Loucy (cell line): Measurements from ENCODE around the gene CPEB3.

Source experiments
- H2AFZ ChIP-seq: fragments of 200-600 bp; sonication (generic); 2 replicates; pipeline ENCODE4 v1.6.0; 2016; ENCODE audit warnings: antibody characterized with exemption, mild to moderate bottlenecking, low read length, moderate library complexity
- H3F3A ChIP-seq: fragments of 200-600 bp; 2 replicates; pipeline ENCODE4 v1.6.0; 2016; ENCODE audit warnings: antibody characterized with exemption, low read depth, mild to moderate bottlenecking
- H3K27me3 ChIP-seq: fragments of 200-600 bp; sonication (generic); 2 replicates; pipeline ENCODE4 v1.6.1; 2014; ENCODE audit warnings: low read length, mild to moderate bottlenecking; ENCODE audit not compliant: insufficient read depth, poor library complexity, severe bottlenecking
- H3K36me3 ChIP-seq: fragments of 200-600 bp; sonication (generic); 2 replicates; pipeline ENCODE4 v1.6.1; 2016; ENCODE audit warnings: low read length; ENCODE audit not compliant: insufficient read depth
- H3K4me1 ChIP-seq: fragments of 200-600 bp; sonication (generic); 2 replicates; pipeline ENCODE4 v1.5.1; 2014; ENCODE audit warnings: low read length, mild to moderate bottlenecking; ENCODE audit not compliant: insufficient read depth, poor library complexity, severe bottlenecking
- H3K4me2 ChIP-seq: fragments of 200-600 bp; sonication (generic); 2 replicates; pipeline ENCODE4 v1.6.0; 2014; ENCODE audit warnings: antibody characterized with exemption, low read length, low read depth, mild to moderate bottlenecking; ENCODE audit not compliant: poor library complexity, severe bottlenecking
- H3K4me3 ChIP-seq: fragments of 200-600 bp; sonication (generic); 2 replicates; pipeline ENCODE4 v1.5.1; 2014; ENCODE audit warnings: low read length, mild to moderate bottlenecking, mixed read lengths; ENCODE audit not compliant: poor library complexity, severe bottlenecking
- H3K79me2 ChIP-seq: fragments of 200-600 bp; sonication (generic); 2 replicates; pipeline ENCODE4 v1.6.1; 2014; ENCODE audit warnings: low read length; ENCODE audit not compliant: insufficient read depth
- H3K9ac ChIP-seq: fragments of 200-600 bp; sonication (generic); 2 replicates; pipeline ENCODE4 v1.6.0; 2014; ENCODE audit warnings: mild to moderate bottlenecking, low read depth, low read length, moderate library complexity; ENCODE audit not compliant: poor library complexity, severe bottlenecking
- H3K9me2 ChIP-seq: fragments of 200-600 bp; sonication (generic); replicated peaks from 2 replicates; pipeline ENCODE4 v1.6.1; 2016; ENCODE audit warnings: low read depth, low read length, mixed read lengths
- H3K9me3 ChIP-seq: fragments of 200-600 bp; sonication (generic); 2 replicates; pipeline ENCODE4 v1.6.1; 2014; ENCODE audit warnings: mild to moderate bottlenecking, antibody characterized with exemption, low read length, low read depth; ENCODE audit not compliant: insufficient read depth
- H4K20me1 ChIP-seq: fragments of 200-600 bp; sonication (generic); 2 replicates; pipeline ENCODE4 v1.6.0; 2014; ENCODE audit warnings: antibody characterized with exemption, low read length, mild to moderate bottlenecking; ENCODE audit not compliant: insufficient read depth, poor library complexity, severe bottlenecking
- EZH2phosphoT487 ChIP-seq: fragments of 200-600 bp; IDR thresholded peaks from 2 replicates; pipeline ENCODE4 v1.6.1; 2018; ENCODE audit warnings: antibody characterized with exemption, mild to moderate bottlenecking, moderate library complexity, borderline replicate concordance
- TF ChIP-seq, protein P1 (sequence below): fragments of 200-600 bp; sonication (generic); conservative IDR thresholded peaks from 2 replicates; pipeline ENCODE4 v1.5.1; 2014; ENCODE audit warnings: mild to moderate bottlenecking, antibody characterized with exemption, low read length

Gene CPEB3

DNA sequence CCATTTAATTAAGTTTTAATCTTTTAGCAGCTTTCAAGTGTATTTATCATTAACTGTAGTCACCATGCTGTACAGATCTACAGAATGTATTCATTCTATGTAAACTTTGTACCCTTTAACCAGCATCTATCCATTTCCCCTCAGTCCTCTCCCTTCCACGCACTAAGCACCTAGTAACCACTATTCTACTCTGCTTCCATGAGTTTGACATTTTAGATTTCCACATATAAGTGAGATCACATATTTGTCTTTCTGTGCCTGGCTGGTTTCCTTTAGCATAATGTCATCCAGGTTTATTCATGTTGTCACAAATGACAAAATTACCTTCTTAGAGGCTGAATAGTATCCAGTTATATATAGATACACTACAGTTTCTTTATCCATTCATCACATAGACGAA, 287.6 kb downstream of the CPEB3 start:
- no peak overlapping the region for H3K9ac ChIP-seq
- H3K4me2 ChIP-seq: no peak overlapping the region
- no peaks in the 10 kb centered on the region for H3F3A ChIP-seq
- no peaks in the 10 kb centered on the region for H4K20me1 ChIP-seq
- H2AFZ ChIP-seq: no peak overlapping the region
- H3K4me1 ChIP-seq: no peaks in the 10 kb centered on the region
- H3K9me3 ChIP-seq: no peaks in the 10 kb centered on the region
- H3K4me3 ChIP-seq: no peak overlapping the region
- no peaks in the 10 kb centered on the region for H3K79me2 ChIP-seq
- TF ChIP-seq, protein P1, sequence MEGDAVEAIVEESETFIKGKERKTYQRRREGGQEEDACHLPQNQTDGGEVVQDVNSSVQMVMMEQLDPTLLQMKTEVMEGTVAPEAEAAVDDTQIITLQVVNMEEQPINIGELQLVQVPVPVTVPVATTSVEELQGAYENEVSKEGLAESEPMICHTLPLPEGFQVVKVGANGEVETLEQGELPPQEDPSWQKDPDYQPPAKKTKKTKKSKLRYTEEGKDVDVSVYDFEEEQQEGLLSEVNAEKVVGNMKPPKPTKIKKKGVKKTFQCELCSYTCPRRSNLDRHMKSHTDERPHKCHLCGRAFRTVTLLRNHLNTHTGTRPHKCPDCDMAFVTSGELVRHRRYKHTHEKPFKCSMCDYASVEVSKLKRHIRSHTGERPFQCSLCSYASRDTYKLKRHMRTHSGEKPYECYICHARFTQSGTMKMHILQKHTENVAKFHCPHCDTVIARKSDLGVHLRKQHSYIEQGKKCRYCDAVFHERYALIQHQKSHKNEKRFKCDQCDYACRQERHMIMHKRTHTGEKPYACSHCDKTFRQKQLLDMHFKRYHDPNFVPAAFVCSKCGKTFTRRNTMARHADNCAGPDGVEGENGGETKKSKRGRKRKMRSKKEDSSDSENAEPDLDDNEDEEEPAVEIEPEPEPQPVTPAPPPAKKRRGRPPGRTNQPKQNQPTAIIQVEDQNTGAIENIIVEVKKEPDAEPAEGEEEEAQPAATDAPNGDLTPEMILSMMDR: no peak
- no peak for TF ChIP-seq EZH2phosphoT487
- H3K36me3 ChIP-seq: peaks cover 13% of the 10 kb centered on the region; the same call in 1 of the 2 replicates
- no peaks in the 10 kb centered on the region for H3K27me3 ChIP-seq
- H3K9me2 ChIP-seq: no peaks in the 10 kb centered on the region

DNA sequence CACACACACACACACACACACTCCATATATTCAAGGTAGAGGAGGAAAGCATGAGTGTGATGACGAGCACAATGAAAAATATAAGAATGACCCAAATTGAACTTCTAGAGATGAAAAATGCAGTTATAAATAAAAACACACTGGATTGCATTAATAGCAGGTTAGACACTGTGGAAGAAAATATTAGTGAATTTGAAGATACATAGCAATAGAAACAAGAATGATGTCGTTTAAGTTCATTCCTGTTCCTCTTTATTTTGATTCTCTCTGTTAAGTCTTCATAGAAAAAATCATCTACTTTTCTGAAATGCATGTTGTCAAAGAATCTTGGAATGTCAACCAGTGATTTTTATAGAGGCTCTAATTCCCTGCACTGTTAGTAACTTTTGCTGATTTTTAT, 288.9 kb downstream of the CPEB3 start:
- Histone ChIP-seq H3F3A (no peaks in the 10 kb centered on the region), H3K9me2 (no peaks in the 10 kb centered on the region), H3K4me3 (no peak overlapping the region), H3K27me3 (no peaks in the 10 kb centered on the region), H3K79me2 (no peaks in the 10 kb centered on the region), H3K9me3 (no peaks in the 10 kb centered on the region), H3K36me3 (peaks cover 24% of the 10 kb centered on the region; the same call in 1 of the 2 replicates), H4K20me1 (no peaks in the 10 kb centered on the region), H3K4me2 (no peak overlapping the region), H3K9ac (no peak overlapping the region), H2AFZ (no peak overlapping the region), H3K4me1 (no peaks in the 10 kb centered on the region)
- TF ChIP-seq, protein P1: no peak
- no peak for TF ChIP-seq EZH2phosphoT487

DNA sequence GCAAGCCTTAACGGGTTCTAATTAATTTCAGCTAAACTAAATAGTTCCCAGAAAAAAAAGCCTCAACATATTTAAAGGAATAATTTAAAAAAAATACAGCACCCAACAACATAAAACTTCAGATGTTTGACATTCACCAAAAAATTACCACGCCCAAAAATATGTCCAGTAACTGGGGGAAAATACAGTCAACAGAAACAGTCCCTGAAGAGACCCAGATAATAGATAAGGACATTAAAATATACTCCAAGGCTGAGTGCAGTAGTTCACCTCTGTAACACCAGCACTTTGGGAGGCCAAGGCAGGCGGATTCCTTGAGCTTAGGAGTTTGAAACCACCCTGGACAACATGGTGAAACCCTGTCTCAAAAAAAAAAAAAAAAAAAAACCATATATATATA, 289.3 kb downstream of the CPEB3 start:
- Histone ChIP-seq H3K36me3 (peaks cover 28% of the 10 kb centered on the region; the same call in 1 of the 2 replicates), H4K20me1 (no peaks in the 10 kb centered on the region), H3K27me3 (no peaks in the 10 kb centered on the region), H3F3A (no peaks in the 10 kb centered on the region), H3K79me2 (no peaks in the 10 kb centered on the region), H3K9me3 (no peaks in the 10 kb centered on the region), H2AFZ (no peak overlapping the region), H3K4me2 (no peak overlapping the region), H3K9me2 (no peaks in the 10 kb centered on the region), H3K4me1 (no peaks in the 10 kb centered on the region), H3K4me3 (no peak overlapping the region), H3K9ac (no peak overlapping the region)
- TF ChIP-seq EZH2phosphoT487: no peak
